Activated naive CD4-positive, alpha-beta T cell treated with anti-CD3 and anti-CD28 coated beads for 36 hours (primary cell): ENCODE results near the gene POU6F2. TPM values are rescaled to one million over a fixed set of nuclear protein-coding genes. Genes with fewer than 3 reads are reported as not detected.

ENCODE experiments used
- CTCF ChIA-PET: fragments of 350-600 bp; sonication (Branson Sonifier 250); formaldehyde crosslinking; loops from one replicate; lab custom pipeline; 2021; ENCODE audit warnings: antibody characterized with exemption; lab: Charles Lee
- DNase-seq: peaks from one replicate; pipeline ENCODE4 v3.0.0-alpha.2; 2020
- H3K27ac Mint-ChIP-seq: one replicate; pipeline ENCODE4 v1.8.0; 2021; ENCODE audit warnings: mild to moderate bottlenecking, mixed read lengths
- H3K27me3 Mint-ChIP-seq: one replicate; pipeline ENCODE4 v1.8.0; 2021; ENCODE audit warnings: low read depth, mixed read lengths
- H3K36me3 Mint-ChIP-seq: one replicate; pipeline ENCODE4 v1.8.0; 2021; ENCODE audit warnings: low read depth, mixed read lengths
- H3K4me1 Mint-ChIP-seq: one replicate; pipeline ENCODE4 v1.8.0; 2021; ENCODE audit warnings: low read depth, mixed read lengths
- H3K4me3 Mint-ChIP-seq: one replicate; pipeline ENCODE4 v1.8.0; 2021; ENCODE audit warnings: mild to moderate bottlenecking, moderate library complexity, mixed read lengths
- H3K9me3 Mint-ChIP-seq: one replicate; pipeline ENCODE4 v1.8.0; 2021; ENCODE audit warnings: mixed read lengths
- intact Hi-C: fragments of 100-400 bp; cut with micrococcal nuclease; formaldehyde crosslinking; loops from one replicate; pipeline ENCODE4 v1.15.1; 2023
- total RNA-seq, 2 experiments: library from RNA; stranded (reverse); gene quantifications; one replicate each; pipeline ENCODE4 v1.2.3, GENCODE V29; 2021

Gene POU6F2
- total RNA-seq, 2 experiments from 2014 or later: not detected

DNA sequence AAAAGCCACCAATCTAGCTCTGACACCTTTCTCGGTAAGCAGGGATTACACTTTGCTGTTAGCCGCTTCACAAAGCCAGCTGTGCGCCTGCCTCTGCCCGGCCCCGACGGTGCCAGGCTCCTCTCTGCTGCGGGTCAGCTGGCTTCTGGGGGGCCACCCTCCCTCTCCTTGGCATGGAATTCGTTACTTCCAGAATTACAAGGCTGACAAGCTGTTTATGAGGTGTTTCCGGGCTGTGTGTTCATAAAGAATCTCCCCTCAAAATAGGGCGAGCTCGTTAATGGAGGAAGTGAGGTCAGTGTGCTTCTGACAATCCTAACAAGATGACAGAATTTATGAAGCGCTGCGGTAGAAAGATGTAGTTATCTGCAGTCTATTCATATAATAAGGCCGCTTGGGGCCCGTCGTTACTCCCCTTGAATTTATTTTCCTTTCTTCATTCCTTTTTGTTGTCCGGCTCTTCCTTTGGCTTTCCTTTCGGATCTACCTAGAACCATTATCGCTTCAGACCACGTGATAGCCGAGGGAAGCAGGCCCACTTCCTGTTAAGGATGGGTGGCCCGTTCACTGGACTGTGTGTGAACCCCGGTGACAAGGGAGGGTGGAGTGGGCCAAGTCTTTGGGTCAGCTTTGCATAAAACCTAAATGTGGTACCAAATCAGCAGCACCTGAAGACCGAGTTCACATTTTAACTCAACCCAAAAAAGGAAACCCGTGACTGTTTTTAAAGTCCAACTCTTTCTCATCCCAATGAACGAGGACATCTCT is 315.5 kb downstream of the POU6F2 start:
- no peak for DNase-seq
- Mint-ChIP-seq H3K27ac (no peak overlapping the region), H3K27me3 (peaks cover 8% of the 10 kb centered on the region), H3K36me3 (no peaks in the 10 kb centered on the region), H3K4me1 (no peaks in the 10 kb centered on the region), H3K9me3 (no peaks in the 10 kb centered on the region), H3K4me3 (no peak overlapping the region)
- intact Hi-C loops: no loop called here
- CTCF ChIA-PET: no interaction called here

GRCh38 chr7:39294022-39294421 is 316.3 kb downstream of the POU6F2 start:
- no peaks in the 10 kb centered on the region for H3K36me3 Mint-ChIP-seq
- CTCF ChIA-PET: no interaction called here
- peaks cover 8% of the 10 kb centered on the region for H3K27me3 Mint-ChIP-seq
- DNase-seq: no peak
- no peaks in the 10 kb centered on the region for H3K9me3 Mint-ChIP-seq
- no peaks in the 10 kb centered on the region for H3K4me1 Mint-ChIP-seq
- H3K27ac Mint-ChIP-seq: no peak overlapping the region
- intact Hi-C loops: no loop called here
- H3K4me3 Mint-ChIP-seq: no peak overlapping the region

GRCh38 chr7:39295796-39296195 is 318.1 kb downstream of the POU6F2 start:
- DNase-seq: no peak
- Mint-ChIP-seq H3K9me3 (no peaks in the 10 kb centered on the region), H3K4me3 (no peak overlapping the region), H3K27me3 (peaks cover 5% of the 10 kb centered on the region), H3K4me1 (no peaks in the 10 kb centered on the region), H3K36me3 (no peaks in the 10 kb centered on the region), H3K27ac (no peak overlapping the region)
- intact Hi-C loops: no loop called here
- CTCF ChIA-PET: no interaction called here

DNA sequence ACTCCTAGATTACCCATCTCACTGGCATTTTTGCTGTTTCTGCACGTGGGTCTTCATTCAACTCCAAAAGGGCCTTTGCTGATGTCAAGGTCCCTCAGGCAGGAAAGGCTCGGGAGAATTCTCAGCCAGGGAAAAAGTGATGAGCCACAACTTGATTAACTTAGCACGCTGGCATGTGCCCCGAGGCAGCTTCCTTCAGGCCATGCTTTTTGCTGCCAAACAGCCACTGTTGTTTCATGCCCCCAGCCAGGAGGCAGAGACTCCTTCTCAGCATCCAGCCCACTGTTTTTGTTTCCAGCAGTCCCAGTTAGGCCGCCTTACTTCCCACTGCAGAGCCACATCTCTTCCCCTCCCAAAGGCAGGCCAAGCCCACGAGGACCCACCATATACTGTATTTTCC is 322.0 kb downstream of the POU6F2 start:
- H3K27me3 Mint-ChIP-seq: peaks cover 9% of the 10 kb centered on the region
- no peaks in the 10 kb centered on the region for H3K9me3 Mint-ChIP-seq
- no peak overlapping the region for H3K4me3 Mint-ChIP-seq
- DNase-seq: no peak
- intact Hi-C loops: no loop called here
- no peak overlapping the region for H3K27ac Mint-ChIP-seq
- CTCF ChIA-PET: no interaction called here
- H3K4me1 Mint-ChIP-seq: no peaks in the 10 kb centered on the region
- no peaks in the 10 kb centered on the region for H3K36me3 Mint-ChIP-seq

GRCh38 chr7:39300276-39300675 is 322.6 kb downstream of the POU6F2 start:
- intact Hi-C loops: no loop called here
- H3K9me3 Mint-ChIP-seq: no peaks in the 10 kb centered on the region
- H3K27ac Mint-ChIP-seq: no peak overlapping the region
- H3K27me3 Mint-ChIP-seq: peaks cover 9% of the 10 kb centered on the region
- CTCF ChIA-PET: no interaction called here
- H3K36me3 Mint-ChIP-seq: no peaks in the 10 kb centered on the region
- no peak overlapping the region for H3K4me3 Mint-ChIP-seq
- DNase-seq: no peak
- no peaks in the 10 kb centered on the region for H3K4me1 Mint-ChIP-seq

GRCh38 chr7:39301543-39301942 is 323.8 kb downstream of the POU6F2 start:
- Mint-ChIP-seq H3K27ac (no peak overlapping the region), H3K4me1 (no peaks in the 10 kb centered on the region), H3K9me3 (no peaks in the 10 kb centered on the region), H3K27me3 (peaks cover 6% of the 10 kb centered on the region), H3K4me3 (no peak overlapping the region), H3K36me3 (no peaks in the 10 kb centered on the region)
- intact Hi-C loops: no loop called here
- DNase-seq: no peak
- CTCF ChIA-PET: no interaction called here

DNA sequence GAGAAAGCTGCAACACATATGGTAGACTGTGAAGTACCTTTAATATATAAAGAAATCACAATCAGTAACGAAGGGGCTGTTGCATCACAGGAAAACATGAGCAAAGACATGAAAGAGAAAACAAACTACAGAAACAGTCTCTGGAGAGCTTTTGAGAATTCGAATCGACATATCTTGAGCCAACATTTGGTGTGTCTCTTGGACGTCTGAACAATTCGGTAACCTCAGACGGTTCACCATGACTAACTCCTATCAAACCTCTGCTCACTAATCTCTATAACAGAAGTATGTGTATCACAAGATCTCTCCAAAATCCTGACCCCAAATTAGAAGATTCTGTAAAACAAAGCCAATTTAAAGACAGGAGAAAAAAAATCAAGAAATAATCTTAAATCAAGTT is 326.5 kb downstream of the POU6F2 start:
- CTCF ChIA-PET: no interaction called here
- intact Hi-C loops: no loop called here
- Mint-ChIP-seq H3K27ac (no peak overlapping the region), H3K27me3 (peaks cover 4% of the 10 kb centered on the region), H3K9me3 (no peaks in the 10 kb centered on the region), H3K36me3 (no peaks in the 10 kb centered on the region), H3K4me1 (no peaks in the 10 kb centered on the region), H3K4me3 (no peak overlapping the region)
- no peak for DNase-seq

- no peaks in the 10 kb centered on the region for H3K36me3 Mint-ChIP-seq
- H3K9me3 Mint-ChIP-seq: no peaks in the 10 kb centered on the region
- peaks cover 4% of the 10 kb centered on the region for H3K27me3 Mint-ChIP-seq
- CTCF ChIA-PET: no interaction called here
- H3K4me1 Mint-ChIP-seq: no peaks in the 10 kb centered on the region
- no peak overlapping the region for H3K27ac Mint-ChIP-seq
- DNase-seq: no peak
- no peak overlapping the region for H3K4me3 Mint-ChIP-seq
- intact Hi-C loops: no loop called here
Observed at GRCh38 chr7:39304668-39305405, 327.1 kb downstream of the POU6F2 start.

DNA sequence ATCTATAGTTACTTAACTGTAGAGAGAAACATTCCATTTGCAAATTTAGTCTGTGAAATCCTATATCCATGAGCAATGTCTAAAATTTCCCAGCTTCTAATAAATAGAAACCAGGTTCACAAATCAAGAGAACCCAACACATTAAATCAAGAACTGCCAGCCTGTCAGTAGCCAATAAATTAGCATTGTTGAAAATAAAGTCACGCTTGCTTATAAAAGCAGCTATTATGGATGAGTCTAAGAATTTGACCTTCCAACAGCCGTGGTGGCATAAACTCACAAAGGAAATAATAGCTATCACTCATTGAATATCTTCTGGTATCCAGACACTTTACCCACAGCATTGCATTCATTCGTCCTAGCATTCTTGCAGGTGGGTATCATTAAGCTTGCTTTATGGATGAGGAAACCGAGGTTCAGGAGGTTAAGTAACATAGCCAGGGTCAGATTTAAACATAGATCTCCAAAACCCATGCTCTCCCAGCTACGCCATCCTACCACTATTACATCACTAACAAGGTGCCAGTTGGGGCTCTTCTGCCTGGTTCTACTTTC is 328.4 kb downstream of the POU6F2 start:
- H3K4me3 Mint-ChIP-seq: no peak overlapping the region
- no peaks in the 10 kb centered on the region for H3K4me1 Mint-ChIP-seq
- no peaks in the 10 kb centered on the region for H3K9me3 Mint-ChIP-seq
- intact Hi-C loops: no loop called here
- peaks cover 4% of the 10 kb centered on the region for H3K27me3 Mint-ChIP-seq
- CTCF ChIA-PET: no interaction called here
- no peaks in the 10 kb centered on the region for H3K36me3 Mint-ChIP-seq
- H3K27ac Mint-ChIP-seq: no peak overlapping the region
- no peak for DNase-seq

GRCh38 chr7:39310699-39311098 is 333.0 kb downstream of the POU6F2 start:
- intact Hi-C loops: no loop called here
- no peaks in the 10 kb centered on the region for H3K27me3 Mint-ChIP-seq
- no peaks in the 10 kb centered on the region for H3K36me3 Mint-ChIP-seq
- no peak for DNase-seq
- CTCF ChIA-PET: no interaction called here
- no peak overlapping the region for H3K4me3 Mint-ChIP-seq
- no peaks in the 10 kb centered on the region for H3K9me3 Mint-ChIP-seq
- no peaks in the 10 kb centered on the region for H3K4me1 Mint-ChIP-seq
- H3K27ac Mint-ChIP-seq: no peak overlapping the region

DNA sequence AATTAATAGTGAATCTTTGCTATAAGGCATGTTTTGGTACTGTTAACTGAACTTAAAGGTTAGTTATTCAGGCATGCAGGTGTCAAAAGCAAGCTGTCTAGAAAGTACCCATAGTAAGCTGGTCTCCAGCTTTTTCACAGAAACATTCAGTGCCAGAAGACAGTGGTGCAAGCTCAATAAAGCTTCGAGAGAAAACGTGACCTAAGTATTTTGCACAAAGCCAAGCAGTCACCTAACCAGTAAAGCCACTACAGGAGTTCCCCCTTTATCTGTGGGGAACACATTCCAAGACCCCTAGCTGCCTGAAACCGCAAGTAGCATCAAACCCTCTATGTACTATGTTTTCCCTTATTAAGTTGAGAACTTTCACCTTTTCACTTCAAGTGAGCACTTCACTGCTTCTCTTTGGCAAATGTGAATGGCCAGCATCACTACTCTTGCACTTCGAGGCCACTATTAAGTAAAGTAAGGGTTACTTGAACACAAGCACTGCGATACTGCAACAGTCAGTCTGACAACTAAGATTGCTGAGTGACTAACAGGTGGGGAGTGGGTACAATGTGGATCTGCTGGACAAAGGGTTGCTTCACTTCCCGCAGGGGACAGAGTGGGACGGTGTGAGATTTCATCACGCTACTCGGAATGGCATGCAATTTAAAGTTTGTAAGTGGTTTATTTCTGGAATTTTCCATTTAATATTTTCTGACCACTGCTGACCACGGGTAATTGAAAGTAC is 334.7 kb downstream of the POU6F2 start:
- H3K36me3 Mint-ChIP-seq: no peaks in the 10 kb centered on the region
- no peak for DNase-seq
- no peak overlapping the region for H3K27ac Mint-ChIP-seq
- H3K4me3 Mint-ChIP-seq: no peak overlapping the region
- no peaks in the 10 kb centered on the region for H3K4me1 Mint-ChIP-seq
- no peaks in the 10 kb centered on the region for H3K9me3 Mint-ChIP-seq
- intact Hi-C loops: no loop called here
- CTCF ChIA-PET: interaction anchor here (0.6 kb wide), 1 partner anchor 9 kb away, joined by 3 read pairs; no protein-coding TSS in a partner anchor
- peaks cover 2% of the 10 kb centered on the region for H3K27me3 Mint-ChIP-seq

DNA sequence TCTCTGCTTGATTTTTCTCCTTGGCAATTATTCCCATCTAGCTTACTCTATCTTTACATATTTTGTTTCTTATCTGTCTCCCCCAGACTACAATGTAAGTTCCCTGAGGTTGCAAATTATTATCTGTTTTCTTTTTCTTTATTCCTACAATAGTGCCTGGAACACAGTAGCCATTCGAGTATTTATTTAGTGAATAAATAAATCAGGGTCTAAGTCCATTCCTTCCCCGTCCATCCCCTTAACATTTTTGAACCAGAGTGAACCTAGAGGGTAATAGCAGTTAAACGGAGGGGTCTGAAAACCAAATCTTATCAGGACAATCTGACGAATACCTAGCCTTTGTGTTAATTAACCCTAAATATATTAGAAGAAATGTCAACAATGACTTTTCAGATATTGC is 335.7 kb downstream of the POU6F2 start:
- H3K27ac Mint-ChIP-seq: no peak overlapping the region
- DNase-seq: no peak
- intact Hi-C loops: no loop called here
- CTCF ChIA-PET: no interaction called here
- peaks cover 2% of the 10 kb centered on the region for H3K27me3 Mint-ChIP-seq
- no peaks in the 10 kb centered on the region for H3K36me3 Mint-ChIP-seq
- no peaks in the 10 kb centered on the region for H3K9me3 Mint-ChIP-seq
- no peak overlapping the region for H3K4me3 Mint-ChIP-seq
- H3K4me1 Mint-ChIP-seq: no peaks in the 10 kb centered on the region
